ENCODE measurements around the gene CDON. TPM values are rescaled to one million over a fixed set of nuclear protein-coding genes. Genes with fewer than 3 reads are reported as not detected.
A peak's percentile ranks its signal among the peaks of the same experiment; 100 is the strongest.

CDON gene
- total and polyA plus RNA-seq, 2 of the 13 experiments (the other 11 are each of a cell fraction or from before 2014, with no cell fraction given) = 9.6 to 12.8 TPM

DNA sequence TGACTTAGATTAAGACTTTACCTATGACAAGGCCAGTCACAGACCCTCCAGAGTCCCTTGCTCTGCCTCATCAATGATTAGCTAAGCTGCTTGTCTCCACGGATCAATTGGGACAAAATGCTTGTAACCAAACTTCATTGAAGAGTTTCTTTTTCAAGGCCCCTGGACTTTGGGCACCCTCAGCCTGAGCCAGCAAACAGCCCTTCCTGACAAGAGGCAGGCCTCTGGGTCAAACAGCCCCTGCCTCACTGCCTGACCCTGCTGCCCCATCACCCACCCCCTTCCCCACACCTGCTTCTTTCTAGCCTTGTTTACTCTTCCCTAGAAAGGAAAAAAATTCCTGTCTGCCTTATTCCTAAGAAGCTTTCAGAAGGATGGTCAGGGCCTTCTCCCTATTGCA, 26.3 kb upstream of the CDON start (continued):
- TF ChIP-seq, protein P1, sequence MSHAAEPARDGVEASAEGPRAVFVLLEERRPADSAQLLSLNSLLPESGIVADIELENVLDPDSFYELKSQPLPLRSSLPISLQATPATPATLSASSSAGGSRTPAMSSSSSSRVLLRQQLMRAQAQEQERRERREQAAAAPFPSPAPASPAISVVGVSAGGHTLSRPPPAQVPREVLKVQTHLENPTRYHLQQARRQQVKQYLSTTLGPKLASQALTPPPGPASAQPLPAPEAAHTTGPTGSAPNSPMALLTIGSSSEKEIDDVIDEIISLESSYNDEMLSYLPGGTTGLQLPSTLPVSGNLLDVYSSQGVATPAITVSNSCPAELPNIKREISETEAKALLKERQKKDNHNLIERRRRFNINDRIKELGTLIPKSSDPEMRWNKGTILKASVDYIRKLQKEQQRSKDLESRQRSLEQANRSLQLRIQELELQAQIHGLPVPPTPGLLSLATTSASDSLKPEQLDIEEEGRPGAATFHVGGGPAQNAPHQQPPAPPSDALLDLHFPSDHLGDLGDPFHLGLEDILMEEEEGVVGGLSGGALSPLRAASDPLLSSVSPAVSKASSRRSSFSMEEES (CRISPR knock-in tag; IDR thresholded peaks at IDR 0.05) = no peak
- TF ChIP-seq SIN3A (IDR thresholded peaks at IDR 0.05; ENCODE audit: borderline replicate concordance, low read depth, low read length) = no peak
- TF ChIP-seq ZNF607 (CRISPR knock-in tag; IDR thresholded peaks at IDR 0.05; ENCODE audit: borderline replicate concordance) = no peak
- TF ChIP-seq, protein P2, sequence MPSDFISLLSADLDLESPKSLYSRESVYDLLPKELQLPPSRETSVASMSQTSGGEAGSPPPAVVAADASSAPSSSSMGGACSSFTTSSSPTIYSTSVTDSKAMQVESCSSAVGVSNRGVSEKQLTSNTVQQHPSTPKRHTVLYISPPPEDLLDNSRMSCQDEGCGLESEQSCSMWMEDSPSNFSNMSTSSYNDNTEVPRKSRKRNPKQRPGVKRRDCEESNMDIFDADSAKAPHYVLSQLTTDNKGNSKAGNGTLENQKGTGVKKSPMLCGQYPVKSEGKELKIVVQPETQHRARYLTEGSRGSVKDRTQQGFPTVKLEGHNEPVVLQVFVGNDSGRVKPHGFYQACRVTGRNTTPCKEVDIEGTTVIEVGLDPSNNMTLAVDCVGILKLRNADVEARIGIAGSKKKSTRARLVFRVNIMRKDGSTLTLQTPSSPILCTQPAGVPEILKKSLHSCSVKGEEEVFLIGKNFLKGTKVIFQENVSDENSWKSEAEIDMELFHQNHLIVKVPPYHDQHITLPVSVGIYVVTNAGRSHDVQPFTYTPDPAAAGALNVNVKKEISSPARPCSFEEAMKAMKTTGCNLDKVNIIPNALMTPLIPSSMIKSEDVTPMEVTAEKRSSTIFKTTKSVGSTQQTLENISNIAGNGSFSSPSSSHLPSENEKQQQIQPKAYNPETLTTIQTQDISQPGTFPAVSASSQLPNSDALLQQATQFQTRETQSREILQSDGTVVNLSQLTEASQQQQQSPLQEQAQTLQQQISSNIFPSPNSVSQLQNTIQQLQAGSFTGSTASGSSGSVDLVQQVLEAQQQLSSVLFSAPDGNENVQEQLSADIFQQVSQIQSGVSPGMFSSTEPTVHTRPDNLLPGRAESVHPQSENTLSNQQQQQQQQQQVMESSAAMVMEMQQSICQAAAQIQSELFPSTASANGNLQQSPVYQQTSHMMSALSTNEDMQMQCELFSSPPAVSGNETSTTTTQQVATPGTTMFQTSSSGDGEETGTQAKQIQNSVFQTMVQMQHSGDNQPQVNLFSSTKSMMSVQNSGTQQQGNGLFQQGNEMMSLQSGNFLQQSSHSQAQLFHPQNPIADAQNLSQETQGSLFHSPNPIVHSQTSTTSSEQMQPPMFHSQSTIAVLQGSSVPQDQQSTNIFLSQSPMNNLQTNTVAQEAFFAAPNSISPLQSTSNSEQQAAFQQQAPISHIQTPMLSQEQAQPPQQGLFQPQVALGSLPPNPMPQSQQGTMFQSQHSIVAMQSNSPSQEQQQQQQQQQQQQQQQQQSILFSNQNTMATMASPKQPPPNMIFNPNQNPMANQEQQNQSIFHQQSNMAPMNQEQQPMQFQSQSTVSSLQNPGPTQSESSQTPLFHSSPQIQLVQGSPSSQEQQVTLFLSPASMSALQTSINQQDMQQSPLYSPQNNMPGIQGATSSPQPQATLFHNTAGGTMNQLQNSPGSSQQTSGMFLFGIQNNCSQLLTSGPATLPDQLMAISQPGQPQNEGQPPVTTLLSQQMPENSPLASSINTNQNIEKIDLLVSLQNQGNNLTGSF (CRISPR knock-in tag; IDR thresholded peaks at IDR 0.05) = no peak
- peak; percentile 37; the same call in 1 of the 2 replicates for TF ChIP-seq ZNF746 (CRISPR knock-in tag; IDR thresholded peaks at IDR 0.05)
- no peak for TF ChIP-seq KDM3A (CRISPR knock-in tag; IDR thresholded peaks at IDR 0.05; ENCODE audit: low read depth)
- TF ChIP-seq, protein P3, sequence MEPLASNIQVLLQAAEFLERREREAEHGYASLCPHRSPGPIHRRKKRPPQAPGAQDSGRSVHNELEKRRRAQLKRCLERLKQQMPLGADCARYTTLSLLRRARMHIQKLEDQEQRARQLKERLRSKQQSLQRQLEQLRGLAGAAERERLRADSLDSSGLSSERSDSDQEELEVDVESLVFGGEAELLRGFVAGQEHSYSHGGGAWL (CRISPR knock-in tag; IDR thresholded peaks at IDR 0.05) = no peak
- TF ChIP-seq ZNF326 (CRISPR knock-in tag; IDR thresholded peaks at IDR 0.05; ENCODE audit: borderline replicate concordance) = no peak
- no peak for TF ChIP-seq ETV6 (CRISPR knock-in tag; conservative IDR thresholded peaks at IDR 0.05)
- TF ChIP-seq, protein P4, sequence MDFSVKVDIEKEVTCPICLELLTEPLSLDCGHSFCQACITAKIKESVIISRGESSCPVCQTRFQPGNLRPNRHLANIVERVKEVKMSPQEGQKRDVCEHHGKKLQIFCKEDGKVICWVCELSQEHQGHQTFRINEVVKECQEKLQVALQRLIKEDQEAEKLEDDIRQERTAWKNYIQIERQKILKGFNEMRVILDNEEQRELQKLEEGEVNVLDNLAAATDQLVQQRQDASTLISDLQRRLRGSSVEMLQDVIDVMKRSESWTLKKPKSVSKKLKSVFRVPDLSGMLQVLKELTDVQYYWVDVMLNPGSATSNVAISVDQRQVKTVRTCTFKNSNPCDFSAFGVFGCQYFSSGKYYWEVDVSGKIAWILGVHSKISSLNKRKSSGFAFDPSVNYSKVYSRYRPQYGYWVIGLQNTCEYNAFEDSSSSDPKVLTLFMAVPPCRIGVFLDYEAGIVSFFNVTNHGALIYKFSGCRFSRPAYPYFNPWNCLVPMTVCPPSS (IDR thresholded peaks at IDR 0.05) = no peak
- TF ChIP-seq NCOR1 (IDR thresholded peaks at IDR 0.05; ENCODE audit: borderline replicate concordance, low read length) = peak; percentile 81; the same call in 1 of the 2 replicates
- no peak for TF ChIP-seq TOE1 (CRISPR knock-in tag; IDR thresholded peaks at IDR 0.05)
- TF ChIP-seq GPN1 (CRISPR knock-in tag; IDR thresholded peaks at IDR 0.05; ENCODE audit: borderline replicate concordance) = no peak
- TF ChIP-seq CENPT (CRISPR knock-in tag; IDR thresholded peaks at IDR 0.05; ENCODE audit: low read depth) = no peak
- TF ChIP-seq SRY (CRISPR knock-in tag; IDR thresholded peaks at IDR 0.05) = no peak
- TF ChIP-seq, protein P5, sequence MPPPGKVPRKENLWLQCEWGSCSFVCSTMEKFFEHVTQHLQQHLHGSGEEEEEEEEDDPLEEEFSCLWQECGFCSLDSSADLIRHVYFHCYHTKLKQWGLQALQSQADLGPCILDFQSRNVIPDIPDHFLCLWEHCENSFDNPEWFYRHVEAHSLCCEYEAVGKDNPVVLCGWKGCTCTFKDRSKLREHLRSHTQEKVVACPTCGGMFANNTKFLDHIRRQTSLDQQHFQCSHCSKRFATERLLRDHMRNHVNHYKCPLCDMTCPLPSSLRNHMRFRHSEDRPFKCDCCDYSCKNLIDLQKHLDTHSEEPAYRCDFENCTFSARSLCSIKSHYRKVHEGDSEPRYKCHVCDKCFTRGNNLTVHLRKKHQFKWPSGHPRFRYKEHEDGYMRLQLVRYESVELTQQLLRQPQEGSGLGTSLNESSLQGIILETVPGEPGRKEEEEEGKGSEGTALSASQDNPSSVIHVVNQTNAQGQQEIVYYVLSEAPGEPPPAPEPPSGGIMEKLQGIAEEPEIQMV (CRISPR knock-in tag; IDR thresholded peaks at IDR 0.05; ENCODE audit: low read depth) = no peak
- no peak for TF ChIP-seq HNRNPLL (IDR thresholded peaks at IDR 0.05; ENCODE audit: low read depth, low read length, poor library complexity, severe bottlenecking)
- TF ChIP-seq ZNF7 (CRISPR knock-in tag; IDR thresholded peaks at IDR 0.05) = no peak
- TF ChIP-seq, protein P6, sequence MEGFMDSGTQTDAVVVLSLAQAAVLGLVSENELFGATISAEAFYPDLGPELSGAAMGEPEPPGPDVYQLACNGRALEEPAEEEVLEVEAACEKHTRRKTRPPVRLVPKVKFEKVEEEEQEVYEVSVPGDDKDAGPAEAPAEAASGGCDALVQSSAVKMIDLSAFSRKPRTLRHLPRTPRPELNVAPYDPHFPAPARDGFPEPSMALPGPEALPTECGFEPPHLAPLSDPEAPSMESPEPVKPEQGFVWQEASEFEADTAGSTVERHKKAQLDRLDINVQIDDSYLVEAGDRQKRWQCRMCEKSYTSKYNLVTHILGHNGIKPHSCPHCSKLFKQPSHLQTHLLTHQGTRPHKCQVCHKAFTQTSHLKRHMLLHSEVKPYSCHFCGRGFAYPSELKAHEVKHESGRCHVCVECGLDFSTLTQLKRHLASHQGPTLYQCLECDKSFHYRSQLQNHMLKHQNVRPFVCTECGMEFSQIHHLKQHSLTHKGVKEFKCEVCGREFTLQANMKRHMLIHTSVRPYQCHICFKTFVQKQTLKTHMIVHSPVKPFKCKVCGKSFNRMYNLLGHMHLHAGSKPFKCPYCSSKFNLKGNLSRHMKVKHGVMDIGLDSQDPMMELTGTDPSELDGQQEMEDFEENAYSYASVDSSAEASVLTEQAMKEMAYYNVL (CRISPR knock-in tag; IDR thresholded peaks at IDR 0.05; ENCODE audit: borderline replicate concordance) = peak; percentile 63; the same call in 1 of the 2 replicates

Data from HepG2 (cell line).